Fibroblast of the conjunctiva (primary cell): Measurements from ENCODE around the gene LRRC63.
A peak's percentile ranks its signal among the peaks of the same experiment; 100 is the strongest.
"Not testable (repeated sequence)": the region's sequence is repeated elsewhere in the genome, so short reads cannot be mapped to it uniquely, and the experiment has no call there.

ENCODE experiments used
- DNase-seq: peaks from one replicate; pipeline ENCODE4 v3.0.0-alpha.2; 2010; ENCODE audit warnings: low read depth

The LRRC63 gene

GRCh38 chr13:46181840-46182490, 29.8 kb upstream of the LRRC63 start, which contains the start of gene LCP1:
LCP1 (minus strand) TSS chr13:46182177; CDS start chr13:46159662, 22,515 bp downstream.
- no peak for DNase-seq

GRCh38 chr13:46182491-46182877, 29.2 kb upstream of the LRRC63 start:
- no peak for DNase-seq

- no peak for DNase-seq
These were observed 28.4 kb upstream of the LRRC63 start for GRCh38 chr13:46183018-46183946.

- DNase-seq, result peak; percentile 1
These were observed 27.4 kb upstream of the LRRC63 start for GRCh38 chr13:46184277-46184699.

GRCh38 chr13:46185634-46186033, 26.1 kb upstream of the LRRC63 start:
- DNase-seq, result no peak

GRCh38 chr13:46192412-46192811, 19.3 kb upstream of the LRRC63 start:
- no peak for DNase-seq

- DNase-seq, result no peak
These were observed 16.7 kb upstream of the LRRC63 start for GRCh38 chr13:46195016-46195415.

- no peak for DNase-seq
These were observed 14.3 kb upstream of the LRRC63 start for GRCh38 chr13:46197299-46198048.

GRCh38 chr13:46198696-46199193, 13.0 kb upstream of the LRRC63 start:
- DNase-seq, result no peak

GRCh38 chr13:46202188-46202795, 9.4 kb upstream of the LRRC63 start:
- no peak for DNase-seq

- DNase-seq, result no peak
These were observed 8.8 kb upstream of the LRRC63 start for GRCh38 chr13:46202966-46203365.

- no peak for DNase-seq
These were observed 5.6 kb upstream of the LRRC63 start for GRCh38 chr13:46206143-46206542.

GRCh38 chr13:46207828-46208227, 3.9 kb upstream of the LRRC63 start:
- no peak for DNase-seq

GRCh38 chr13:46210362-46211083, 1.2 kb upstream of the LRRC63 start:
- no peak for DNase-seq

GRCh38 chr13:46211116-46211482, 629 bp upstream of the LRRC63 start:
- no peak for DNase-seq

- DNase-seq, result no peak
These were observed 1.5 kb downstream of the LRRC63 start for GRCh38 chr13:46213242-46213641.

GRCh38 chr13:46214741-46215140, 3.0 kb downstream of the LRRC63 start:
- not testable (repeated sequence) for DNase-seq

GRCh38 chr13:46220234-46220633, 8.5 kb downstream of the LRRC63 start:
- not testable (repeated sequence) for DNase-seq

GRCh38 chr13:46229251-46229650, 17.5 kb downstream of the LRRC63 start:
- DNase-seq, result no peak

GRCh38 chr13:46232281-46232680, 20.6 kb downstream of the LRRC63 start:
- DNase-seq, result no peak

GRCh38 chr13:46235286-46235685, 23.6 kb downstream of the LRRC63 start:
- no peak for DNase-seq
